Neural cell (in vitro differentiated cells): ENCODE measurements around the gene RMP24.

Experiments
- EP300 ChIP-seq: fragments of 450-650 bp; conservative IDR thresholded peaks from 2 replicates; pipeline ENCODE4 v1.6.1; 2014; ENCODE audit warnings: antibody characterized with exemption, mild to moderate bottlenecking, moderate library complexity; ENCODE audit not compliant: poor library complexity, severe bottlenecking
- EZH2 ChIP-seq: fragments of 200-600, 300-800 bp; shearing (Covaris generic), sonication (generic); IDR thresholded peaks from 2 replicates; pipeline ENCODE4 v1.6.1; 2014; ENCODE audit warnings: antibody characterized with exemption, low read length, borderline replicate concordance, mild to moderate bottlenecking; ENCODE audit not compliant: insufficient read depth, poor library complexity, severe bottlenecking
- MXI1 ChIP-seq: fragments of 450-650 bp; conservative IDR thresholded peaks from 2 replicates; pipeline ENCODE4 v1.6.1; 2014; ENCODE audit warnings: antibody characterized with exemption, mild to moderate bottlenecking; ENCODE audit not compliant: poor library complexity, severe bottlenecking
- POLR2AphosphoS5 ChIP-seq: IDR thresholded peaks from 2 replicates; pipeline ENCODE4 v1.6.1; 2012
- RAD21 ChIP-seq: fragments of 450-650 bp; conservative IDR thresholded peaks from 2 replicates; pipeline ENCODE4 v1.6.1; 2014; ENCODE audit warnings: antibody characterized with exemption, mild to moderate bottlenecking, moderate library complexity
- SMC3 ChIP-seq: fragments of 450-650 bp; conservative IDR thresholded peaks from 2 replicates; pipeline ENCODE4 v1.6.1; 2014; ENCODE audit warnings: antibody characterized with exemption, mild to moderate bottlenecking, moderate library complexity; ENCODE audit not compliant: poor library complexity
- TAF1 ChIP-seq: IDR thresholded peaks from 2 replicates; pipeline ENCODE4 v1.6.1; 2012; ENCODE audit warnings: low read depth
- TF ChIP-seq, protein P1 (sequence below): fragments of 450-650 bp; IDR thresholded peaks from 2 replicates; pipeline ENCODE4 v1.5.1; 2014; ENCODE audit warnings: antibody characterized with exemption, mild to moderate bottlenecking, moderate library complexity; ENCODE audit not compliant: poor library complexity, severe bottlenecking
- TF ChIP-seq, protein P2 (sequence below): IDR thresholded peaks from 2 replicates; pipeline ENCODE4 v1.6.1; 2012; ENCODE audit warnings: borderline replicate concordance

DNA sequence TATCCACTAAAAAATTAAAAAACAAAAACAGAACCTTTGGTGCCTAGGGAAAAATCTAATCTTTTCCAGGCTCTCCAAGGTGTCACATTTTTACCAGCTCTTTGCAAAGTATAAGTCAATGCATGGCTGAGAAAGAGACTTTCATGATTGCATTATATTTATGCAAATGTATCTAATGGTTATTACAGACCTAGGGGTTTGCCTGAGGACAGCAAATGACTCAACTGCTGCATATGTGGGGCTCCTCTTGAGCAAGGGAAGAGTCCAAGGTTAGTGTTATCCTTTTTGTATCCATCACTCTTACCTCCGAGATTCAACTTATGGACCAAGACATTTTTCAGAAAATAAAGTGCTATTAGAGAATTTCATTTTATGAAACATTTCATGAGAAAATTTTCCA lies 33.9 kb upstream of the RMP24 start:
- TF ChIP-seq, protein P1, sequence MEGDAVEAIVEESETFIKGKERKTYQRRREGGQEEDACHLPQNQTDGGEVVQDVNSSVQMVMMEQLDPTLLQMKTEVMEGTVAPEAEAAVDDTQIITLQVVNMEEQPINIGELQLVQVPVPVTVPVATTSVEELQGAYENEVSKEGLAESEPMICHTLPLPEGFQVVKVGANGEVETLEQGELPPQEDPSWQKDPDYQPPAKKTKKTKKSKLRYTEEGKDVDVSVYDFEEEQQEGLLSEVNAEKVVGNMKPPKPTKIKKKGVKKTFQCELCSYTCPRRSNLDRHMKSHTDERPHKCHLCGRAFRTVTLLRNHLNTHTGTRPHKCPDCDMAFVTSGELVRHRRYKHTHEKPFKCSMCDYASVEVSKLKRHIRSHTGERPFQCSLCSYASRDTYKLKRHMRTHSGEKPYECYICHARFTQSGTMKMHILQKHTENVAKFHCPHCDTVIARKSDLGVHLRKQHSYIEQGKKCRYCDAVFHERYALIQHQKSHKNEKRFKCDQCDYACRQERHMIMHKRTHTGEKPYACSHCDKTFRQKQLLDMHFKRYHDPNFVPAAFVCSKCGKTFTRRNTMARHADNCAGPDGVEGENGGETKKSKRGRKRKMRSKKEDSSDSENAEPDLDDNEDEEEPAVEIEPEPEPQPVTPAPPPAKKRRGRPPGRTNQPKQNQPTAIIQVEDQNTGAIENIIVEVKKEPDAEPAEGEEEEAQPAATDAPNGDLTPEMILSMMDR, result no peak
- no peak for TF ChIP-seq POLR2AphosphoS5
- TF ChIP-seq MXI1, result no peak
- TF ChIP-seq EZH2, result no peak
- no peak for TF ChIP-seq TAF1
- no peak for TF ChIP-seq SMC3
- no peak for TF ChIP-seq RAD21
- TF ChIP-seq, protein P2, sequence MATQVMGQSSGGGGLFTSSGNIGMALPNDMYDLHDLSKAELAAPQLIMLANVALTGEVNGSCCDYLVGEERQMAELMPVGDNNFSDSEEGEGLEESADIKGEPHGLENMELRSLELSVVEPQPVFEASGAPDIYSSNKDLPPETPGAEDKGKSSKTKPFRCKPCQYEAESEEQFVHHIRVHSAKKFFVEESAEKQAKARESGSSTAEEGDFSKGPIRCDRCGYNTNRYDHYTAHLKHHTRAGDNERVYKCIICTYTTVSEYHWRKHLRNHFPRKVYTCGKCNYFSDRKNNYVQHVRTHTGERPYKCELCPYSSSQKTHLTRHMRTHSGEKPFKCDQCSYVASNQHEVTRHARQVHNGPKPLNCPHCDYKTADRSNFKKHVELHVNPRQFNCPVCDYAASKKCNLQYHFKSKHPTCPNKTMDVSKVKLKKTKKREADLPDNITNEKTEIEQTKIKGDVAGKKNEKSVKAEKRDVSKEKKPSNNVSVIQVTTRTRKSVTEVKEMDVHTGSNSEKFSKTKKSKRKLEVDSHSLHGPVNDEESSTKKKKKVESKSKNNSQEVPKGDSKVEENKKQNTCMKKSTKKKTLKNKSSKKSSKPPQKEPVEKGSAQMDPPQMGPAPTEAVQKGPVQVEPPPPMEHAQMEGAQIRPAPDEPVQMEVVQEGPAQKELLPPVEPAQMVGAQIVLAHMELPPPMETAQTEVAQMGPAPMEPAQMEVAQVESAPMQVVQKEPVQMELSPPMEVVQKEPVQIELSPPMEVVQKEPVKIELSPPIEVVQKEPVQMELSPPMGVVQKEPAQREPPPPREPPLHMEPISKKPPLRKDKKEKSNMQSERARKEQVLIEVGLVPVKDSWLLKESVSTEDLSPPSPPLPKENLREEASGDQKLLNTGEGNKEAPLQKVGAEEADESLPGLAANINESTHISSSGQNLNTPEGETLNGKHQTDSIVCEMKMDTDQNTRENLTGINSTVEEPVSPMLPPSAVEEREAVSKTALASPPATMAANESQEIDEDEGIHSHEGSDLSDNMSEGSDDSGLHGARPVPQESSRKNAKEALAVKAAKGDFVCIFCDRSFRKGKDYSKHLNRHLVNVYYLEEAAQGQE, result no peak
- no peak for TF ChIP-seq EP300
